Measurements from ENCODE around the gene CNOT1.

Gene CNOT1

GRCh38 chr16:58475091-58475619 lies 154.5 kb downstream of the CNOT1 start:
- no peak for DNase-seq

- no peak for DNase-seq
Measured at GRCh38 chr16:58474296-58474695, 155.3 kb downstream of the CNOT1 start.

DNA sequence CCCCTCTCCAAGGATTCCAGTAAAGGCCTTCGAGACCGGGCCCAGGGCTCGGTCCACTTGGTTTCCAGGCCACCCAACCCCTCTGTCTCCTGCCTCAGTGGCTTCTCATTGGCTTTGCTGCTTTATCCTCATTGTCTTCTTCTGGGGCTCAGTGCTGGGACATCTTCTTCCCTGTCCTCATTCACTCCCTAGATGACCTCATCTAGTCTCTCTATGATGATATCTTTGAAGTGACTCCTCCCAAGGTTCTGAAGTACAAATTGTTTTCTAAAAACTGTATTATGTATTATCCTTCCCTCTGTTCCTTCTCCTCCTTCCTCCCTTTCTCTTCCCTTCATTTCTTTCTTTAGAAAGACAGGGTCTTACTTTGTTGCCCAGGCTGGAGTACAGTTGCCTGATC lies 156.8 kb downstream of the CNOT1 start:
- no peak for DNase-seq

DNA sequence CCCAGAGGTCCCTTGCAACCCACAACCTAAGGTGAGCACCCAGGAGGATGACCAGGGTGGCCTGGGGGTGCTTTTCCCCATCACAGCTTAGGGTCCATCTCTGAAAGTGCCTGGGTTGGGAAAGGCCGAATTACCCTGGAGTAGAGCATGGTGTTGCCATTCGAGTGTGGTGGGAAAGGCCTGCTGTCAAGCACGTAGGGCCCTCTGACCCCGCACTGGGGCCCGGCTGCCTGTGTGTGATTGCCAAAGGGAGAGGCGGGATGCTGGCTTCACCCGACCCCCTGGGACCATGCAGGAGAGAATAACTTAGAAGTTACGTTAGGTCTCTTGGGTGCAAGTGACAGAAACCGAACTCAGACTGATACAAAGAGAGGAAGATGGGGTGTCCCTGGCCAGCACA lies 157.4 kb downstream of the CNOT1 start:
- DNase-seq: no peak

DNA sequence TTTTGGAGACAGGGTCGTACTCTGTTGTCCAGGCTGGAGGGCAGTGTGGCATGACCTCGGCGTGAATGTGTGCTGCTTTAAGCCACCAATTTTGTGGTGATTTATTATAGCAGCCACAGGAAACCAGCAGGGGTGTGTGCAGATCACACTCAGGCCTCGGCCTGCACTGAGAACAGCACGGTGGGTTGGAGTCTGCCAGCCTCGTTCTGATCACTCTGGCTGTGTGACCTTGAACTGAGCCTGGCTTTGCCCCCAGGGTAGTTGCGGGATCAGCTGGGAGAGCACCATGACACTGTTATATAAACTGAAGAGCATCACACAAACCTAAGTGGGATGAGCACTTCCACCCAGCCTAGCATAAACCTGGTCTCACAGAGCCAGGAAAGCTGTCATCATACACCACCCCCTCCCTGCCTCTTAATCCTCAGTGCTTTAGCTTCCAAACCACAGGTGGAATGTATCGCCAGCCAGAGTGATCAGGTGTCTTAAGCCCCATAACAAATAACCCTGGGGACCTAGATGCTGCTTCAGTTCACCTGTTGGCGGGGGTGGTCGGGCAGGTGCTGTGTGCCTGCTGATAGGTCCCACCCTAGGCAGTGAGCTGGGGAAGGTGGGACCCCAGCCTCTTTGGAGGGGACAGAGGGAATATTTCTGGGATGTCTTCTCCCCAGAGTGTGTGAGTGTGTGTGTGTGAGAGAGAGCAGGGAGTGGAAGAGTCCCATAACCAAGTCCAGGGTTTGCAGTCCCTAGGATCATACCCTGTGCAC lies 158.2 kb downstream of the CNOT1 start:
- no peak for DNase-seq
